Measurements from ENCODE around the gene TIGD7.
"Not testable (repeated sequence)": the region's sequence is repeated elsewhere in the genome, so short reads cannot be mapped to it uniquely, and the experiment has no call there.

TIGD7 gene

GRCh38 chr16:3276679-3277078 lies 28.6 kb downstream of the TIGD7 start:
- Histone ChIP-seq H3K9me3 (ENCODE audit: severe bottlenecking) (peaks cover 2% of the 10 kb centered on the region), H3K36me3 (no peaks in the 10 kb centered on the region), H3K27ac (peak overlapping the region; percentile 16; the same call in 1 of the 2 replicates), H3K27me3 (ENCODE audit: insufficient read depth, low read depth, severe bottlenecking) (no peaks in the 10 kb centered on the region), H3K4me3 (ENCODE audit: low read depth, low read length) (no peak overlapping the region)
- no peak for TF ChIP-seq CTCF (IDR thresholded peaks at IDR 0.05; ENCODE audit: low read depth, low read length)
- no peak for DNase-seq

- Histone ChIP-seq H3K4me3 (ENCODE audit: low read depth, low read length) (no peak overlapping the region), H3K9me3 (ENCODE audit: severe bottlenecking) (peaks cover 3% of the 10 kb centered on the region), H3K27ac (no peak overlapping the region), H3K36me3 (no peaks in the 10 kb centered on the region), H3K27me3 (ENCODE audit: insufficient read depth, low read depth, severe bottlenecking) (no peaks in the 10 kb centered on the region)
- no peak for TF ChIP-seq CTCF (IDR thresholded peaks at IDR 0.05; ENCODE audit: low read depth, low read length)
- DNase-seq = no peak
Observed at GRCh38 chr16:3274947-3275346, 30.3 kb downstream of the TIGD7 start.

GRCh38 chr16:3274490-3274889 lies 30.7 kb downstream of the TIGD7 start:
- Histone ChIP-seq H3K27ac (peak overlapping the region; percentile 6; the same call in 1 of the 2 replicates), H3K36me3 (no peaks in the 10 kb centered on the region), H3K9me3 (ENCODE audit: severe bottlenecking) (peaks cover 3% of the 10 kb centered on the region), H3K27me3 (ENCODE audit: insufficient read depth, low read depth, severe bottlenecking) (no peaks in the 10 kb centered on the region), H3K4me3 (ENCODE audit: low read depth, low read length) (no peak overlapping the region)
- DNase-seq = peak; percentile 38
- TF ChIP-seq CTCF (IDR thresholded peaks at IDR 0.05; ENCODE audit: low read depth, low read length) = no peak

- not testable (repeated sequence) for H3K36me3 ChIP-seq, DNase-seq
Observed at GRCh38 chr16:3271281-3271680, 33.9 kb downstream of the TIGD7 start.

GRCh38 chr16:3270718-3271117 lies 34.5 kb downstream of the TIGD7 start:
- H3K27ac ChIP-seq = peak overlapping the region; percentile 66
- H3K27me3 ChIP-seq (ENCODE audit: insufficient read depth, low read depth, severe bottlenecking); H3K36me3 ChIP-seq; H3K4me3 ChIP-seq (ENCODE audit: low read depth, low read length); DNase-seq; H3K9me3 ChIP-seq (ENCODE audit: severe bottlenecking): not testable (repeated sequence)

More at GRCh38 chr16:3271281-3271680, 33.9 kb downstream of the TIGD7 start:
- H3K9me3 ChIP-seq (ENCODE audit: severe bottlenecking); H3K4me3 ChIP-seq (ENCODE audit: low read depth, low read length); H3K27ac ChIP-seq; H3K27me3 ChIP-seq (ENCODE audit: insufficient read depth, low read depth, severe bottlenecking): not testable (repeated sequence)

GRCh38 chr16:3268294-3268693 lies 36.9 kb downstream of the TIGD7 start:
- Histone ChIP-seq H3K36me3 (no peaks in the 10 kb centered on the region), H3K27me3 (ENCODE audit: insufficient read depth, low read depth, severe bottlenecking) (no peaks in the 10 kb centered on the region), H3K9me3 (ENCODE audit: severe bottlenecking) (peaks cover 3% of the 10 kb centered on the region), H3K27ac (no peak overlapping the region), H3K4me3 (ENCODE audit: low read depth, low read length) (no peak overlapping the region)
- TF ChIP-seq CTCF (IDR thresholded peaks at IDR 0.05; ENCODE audit: low read depth, low read length) = no peak
- DNase-seq = no peak

GRCh38 chr16:3266873-3267537 lies 38.2 kb downstream of the TIGD7 start:
- Histone ChIP-seq H3K27me3 (ENCODE audit: insufficient read depth, low read depth, severe bottlenecking) (no peaks in the 10 kb centered on the region), H3K9me3 (ENCODE audit: severe bottlenecking) (peaks cover 3% of the 10 kb centered on the region), H3K4me3 (ENCODE audit: low read depth, low read length) (no peak overlapping the region), H3K27ac (no peak overlapping the region; the same call in 1 of the 2 replicates), H3K36me3 (no peaks in the 10 kb centered on the region)
- peak; percentile 47 for DNase-seq
- peak; percentile 75 for TF ChIP-seq CTCF (IDR thresholded peaks at IDR 0.05; ENCODE audit: low read depth, low read length)
